HL-60 (cell line): ENCODE results near the gene NGF.

Source experiments
- POLR2AphosphoS5 ChIP-seq: IDR thresholded peaks from 2 replicates; pipeline ENCODE4 v1.6.1; 2012; ENCODE audit warnings: low read depth
- SPI1 ChIP-seq: IDR thresholded peaks from 2 replicates; pipeline ENCODE4 v1.6.1; 2012; ENCODE audit warnings: low read depth, mild to moderate bottlenecking, borderline replicate concordance
- TF ChIP-seq, protein P1 (sequence below): IDR thresholded peaks from one replicate; pipeline ENCODE4 v1.5.1; 2011; ENCODE audit warnings: low read length, control low read depth, inconsistent platforms; ENCODE audit not compliant: insufficient read depth
- TF ChIP-seq, protein P2 (sequence below): IDR thresholded peaks from 2 replicates; pipeline ENCODE4 v1.6.1; 2012; ENCODE audit warnings: low read depth; ENCODE audit not compliant: insufficient replicate concordance

DNA sequence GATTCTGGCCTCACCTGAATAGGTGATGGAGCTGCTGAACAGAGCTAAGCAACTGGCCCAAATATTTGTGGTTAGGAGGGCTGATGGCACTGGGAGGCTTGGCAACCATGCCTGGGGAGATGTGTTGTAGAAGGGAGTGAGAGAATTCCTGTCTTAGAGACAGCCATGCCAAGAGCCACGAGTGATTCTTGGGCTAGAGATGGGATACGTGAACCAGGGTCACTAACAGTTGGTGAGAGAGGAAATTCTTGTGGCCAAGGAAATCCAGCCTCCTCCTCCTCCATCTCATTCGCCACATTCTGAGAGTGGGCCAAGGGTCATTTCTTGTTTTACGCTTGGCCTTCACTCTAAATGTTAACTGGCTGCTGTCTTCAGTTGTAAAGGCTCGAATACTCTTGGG, 46.3 kb downstream of the NGF start:
- TF ChIP-seq, protein P1, sequence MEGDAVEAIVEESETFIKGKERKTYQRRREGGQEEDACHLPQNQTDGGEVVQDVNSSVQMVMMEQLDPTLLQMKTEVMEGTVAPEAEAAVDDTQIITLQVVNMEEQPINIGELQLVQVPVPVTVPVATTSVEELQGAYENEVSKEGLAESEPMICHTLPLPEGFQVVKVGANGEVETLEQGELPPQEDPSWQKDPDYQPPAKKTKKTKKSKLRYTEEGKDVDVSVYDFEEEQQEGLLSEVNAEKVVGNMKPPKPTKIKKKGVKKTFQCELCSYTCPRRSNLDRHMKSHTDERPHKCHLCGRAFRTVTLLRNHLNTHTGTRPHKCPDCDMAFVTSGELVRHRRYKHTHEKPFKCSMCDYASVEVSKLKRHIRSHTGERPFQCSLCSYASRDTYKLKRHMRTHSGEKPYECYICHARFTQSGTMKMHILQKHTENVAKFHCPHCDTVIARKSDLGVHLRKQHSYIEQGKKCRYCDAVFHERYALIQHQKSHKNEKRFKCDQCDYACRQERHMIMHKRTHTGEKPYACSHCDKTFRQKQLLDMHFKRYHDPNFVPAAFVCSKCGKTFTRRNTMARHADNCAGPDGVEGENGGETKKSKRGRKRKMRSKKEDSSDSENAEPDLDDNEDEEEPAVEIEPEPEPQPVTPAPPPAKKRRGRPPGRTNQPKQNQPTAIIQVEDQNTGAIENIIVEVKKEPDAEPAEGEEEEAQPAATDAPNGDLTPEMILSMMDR: no peak
- no peak for TF ChIP-seq POLR2AphosphoS5
- no peak for TF ChIP-seq SPI1
- TF ChIP-seq, protein P2, sequence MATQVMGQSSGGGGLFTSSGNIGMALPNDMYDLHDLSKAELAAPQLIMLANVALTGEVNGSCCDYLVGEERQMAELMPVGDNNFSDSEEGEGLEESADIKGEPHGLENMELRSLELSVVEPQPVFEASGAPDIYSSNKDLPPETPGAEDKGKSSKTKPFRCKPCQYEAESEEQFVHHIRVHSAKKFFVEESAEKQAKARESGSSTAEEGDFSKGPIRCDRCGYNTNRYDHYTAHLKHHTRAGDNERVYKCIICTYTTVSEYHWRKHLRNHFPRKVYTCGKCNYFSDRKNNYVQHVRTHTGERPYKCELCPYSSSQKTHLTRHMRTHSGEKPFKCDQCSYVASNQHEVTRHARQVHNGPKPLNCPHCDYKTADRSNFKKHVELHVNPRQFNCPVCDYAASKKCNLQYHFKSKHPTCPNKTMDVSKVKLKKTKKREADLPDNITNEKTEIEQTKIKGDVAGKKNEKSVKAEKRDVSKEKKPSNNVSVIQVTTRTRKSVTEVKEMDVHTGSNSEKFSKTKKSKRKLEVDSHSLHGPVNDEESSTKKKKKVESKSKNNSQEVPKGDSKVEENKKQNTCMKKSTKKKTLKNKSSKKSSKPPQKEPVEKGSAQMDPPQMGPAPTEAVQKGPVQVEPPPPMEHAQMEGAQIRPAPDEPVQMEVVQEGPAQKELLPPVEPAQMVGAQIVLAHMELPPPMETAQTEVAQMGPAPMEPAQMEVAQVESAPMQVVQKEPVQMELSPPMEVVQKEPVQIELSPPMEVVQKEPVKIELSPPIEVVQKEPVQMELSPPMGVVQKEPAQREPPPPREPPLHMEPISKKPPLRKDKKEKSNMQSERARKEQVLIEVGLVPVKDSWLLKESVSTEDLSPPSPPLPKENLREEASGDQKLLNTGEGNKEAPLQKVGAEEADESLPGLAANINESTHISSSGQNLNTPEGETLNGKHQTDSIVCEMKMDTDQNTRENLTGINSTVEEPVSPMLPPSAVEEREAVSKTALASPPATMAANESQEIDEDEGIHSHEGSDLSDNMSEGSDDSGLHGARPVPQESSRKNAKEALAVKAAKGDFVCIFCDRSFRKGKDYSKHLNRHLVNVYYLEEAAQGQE: no peak
